ENCODE measurements around the gene PDE4D.

The PDE4D gene

DNA sequence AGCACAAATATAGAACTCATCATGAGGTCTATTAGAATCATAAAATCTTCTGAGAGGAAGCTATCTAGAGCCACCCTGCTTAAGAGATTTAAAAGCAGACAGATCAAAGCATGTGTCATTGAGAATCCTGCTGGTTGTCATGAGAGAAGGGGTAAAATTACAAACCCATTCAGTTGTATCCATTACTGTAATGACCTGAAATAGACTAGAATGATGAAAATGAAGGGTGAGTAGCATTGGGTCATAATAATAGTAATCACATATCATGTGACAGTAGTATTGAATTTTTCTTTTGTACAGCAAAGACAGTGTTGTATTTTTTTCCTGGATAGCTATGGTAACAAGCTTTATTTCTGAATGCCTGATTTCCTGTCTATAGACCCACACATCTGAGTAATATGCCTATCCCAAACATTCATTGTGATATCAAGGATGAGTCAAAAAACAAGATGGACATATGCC, 149.0 kb downstream of the PDE4D start:
- DNase-seq (ENCODE audit: low read depth in 2 of 2), result no peak

GRCh38 chr5:59741599-59741998, 151.9 kb downstream of the PDE4D start:
- no peak for DNase-seq (ENCODE audit: low read depth in 2 of 2)

DNA sequence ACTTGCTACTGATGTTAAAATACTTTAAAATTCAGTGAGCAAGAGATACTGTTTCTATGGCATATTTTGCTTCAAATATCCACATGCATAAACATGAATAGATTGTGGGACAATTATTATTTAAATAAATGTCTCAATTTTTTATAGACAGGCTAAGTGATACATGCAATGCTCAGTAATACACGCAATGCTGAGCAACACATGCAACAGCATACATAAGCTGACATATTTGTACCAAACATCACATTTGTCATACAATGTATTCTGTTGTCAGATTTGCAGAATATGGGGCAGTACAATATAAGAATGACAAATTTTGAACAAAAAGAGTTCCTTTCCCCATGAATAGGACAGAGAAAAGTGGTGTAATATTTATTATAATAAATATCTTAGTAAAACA, 155.5 kb downstream of the PDE4D start:
- DNase-seq (ENCODE audit: low read depth in 2 of 2), result no peak

GRCh38 chr5:59732806-59733205, 160.7 kb downstream of the PDE4D start:
- DNase-seq (ENCODE audit: low read depth in 2 of 2), result no peak

- no peak for DNase-seq (ENCODE audit: low read depth in 2 of 2)
Observed at GRCh38 chr5:59732301-59732700, 161.2 kb downstream of the PDE4D start.

DNA sequence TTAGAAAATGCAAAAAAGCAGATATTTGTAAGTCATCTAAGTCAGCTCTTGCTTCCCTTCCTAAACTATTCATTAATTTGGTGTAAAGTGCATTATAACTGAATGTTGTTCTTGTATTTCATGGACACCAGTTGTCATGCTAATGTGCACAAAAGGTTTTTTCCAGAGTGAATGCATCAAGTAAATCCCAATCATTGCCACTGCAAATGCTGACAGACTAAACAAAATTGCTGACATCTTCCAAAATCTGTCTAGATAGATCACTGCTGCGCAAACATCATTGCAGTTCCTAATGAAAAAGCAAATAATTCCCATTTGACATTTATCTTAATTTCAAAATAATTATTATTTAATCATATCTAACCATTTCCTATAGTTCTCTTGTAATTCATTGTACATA, 161.7 kb downstream of the PDE4D start:
- no peak for DNase-seq (ENCODE audit: low read depth in 2 of 2)

DNA sequence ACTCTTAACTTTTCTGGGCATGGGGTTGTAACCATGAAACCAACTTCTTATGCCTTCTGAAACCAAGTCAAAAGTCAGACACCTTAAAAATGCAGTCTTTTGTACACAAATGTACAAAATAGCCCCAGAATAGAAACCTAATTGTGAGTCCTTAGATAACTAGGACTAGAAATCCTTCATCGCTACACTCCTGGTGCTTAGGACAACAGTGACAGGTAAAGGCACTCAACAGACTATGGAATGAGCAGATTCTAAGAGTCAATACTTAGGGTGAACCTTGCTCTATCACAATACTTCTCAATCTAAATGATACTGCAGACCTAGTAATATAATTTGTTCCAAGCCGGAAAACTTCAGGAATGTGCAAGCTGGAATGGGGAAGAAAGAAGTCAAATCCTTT, 163.7 kb downstream of the PDE4D start:
- no peak for DNase-seq (ENCODE audit: low read depth in 2 of 2)

DNA sequence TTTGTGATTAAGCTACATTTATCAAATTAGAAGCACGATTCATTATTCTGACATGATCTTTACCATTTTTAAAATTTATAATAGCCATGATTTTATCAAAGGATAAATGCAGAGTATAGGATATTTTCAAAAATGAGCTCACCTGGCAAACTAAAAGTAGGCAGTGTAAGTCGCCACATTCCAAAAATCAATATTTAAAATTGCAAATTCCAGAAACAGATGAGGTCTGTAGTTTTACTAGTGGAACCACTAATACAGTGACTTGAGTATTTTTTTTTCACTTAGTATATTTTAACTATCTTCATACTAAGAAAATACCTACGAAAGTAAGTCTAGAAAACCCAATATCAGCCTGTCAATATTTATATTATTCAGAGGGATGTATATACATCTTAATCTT, 164.2 kb downstream of the PDE4D start:
- no peak for DNase-seq (ENCODE audit: low read depth in 2 of 2)

GRCh38 chr5:59728356-59728755, 165.2 kb downstream of the PDE4D start:
- no peak for DNase-seq (ENCODE audit: low read depth in 2 of 2)

- DNase-seq (ENCODE audit: low read depth in 2 of 2), result no peak
Observed at GRCh38 chr5:59727186-59727585, 166.3 kb downstream of the PDE4D start.

DNA sequence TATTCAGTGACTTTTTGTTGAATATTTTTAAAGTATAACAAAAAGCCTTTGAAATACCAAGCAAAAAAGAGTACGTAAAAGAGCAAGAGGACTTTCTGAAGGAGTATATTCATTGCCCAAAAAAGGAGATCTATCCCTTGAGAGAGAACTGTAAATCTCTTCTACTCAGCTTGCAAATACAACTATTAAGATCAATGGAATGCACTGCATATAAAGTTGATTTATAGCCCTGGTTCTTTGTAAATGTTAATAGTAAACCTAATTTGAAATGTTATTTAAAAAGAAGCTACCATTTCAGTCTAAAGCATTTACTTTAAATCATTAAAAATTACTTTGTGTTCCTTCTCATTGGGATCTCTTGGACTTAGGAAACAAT, 168.1 kb downstream of the PDE4D start:
- no peak for DNase-seq (ENCODE audit: low read depth in 2 of 2)

DNA sequence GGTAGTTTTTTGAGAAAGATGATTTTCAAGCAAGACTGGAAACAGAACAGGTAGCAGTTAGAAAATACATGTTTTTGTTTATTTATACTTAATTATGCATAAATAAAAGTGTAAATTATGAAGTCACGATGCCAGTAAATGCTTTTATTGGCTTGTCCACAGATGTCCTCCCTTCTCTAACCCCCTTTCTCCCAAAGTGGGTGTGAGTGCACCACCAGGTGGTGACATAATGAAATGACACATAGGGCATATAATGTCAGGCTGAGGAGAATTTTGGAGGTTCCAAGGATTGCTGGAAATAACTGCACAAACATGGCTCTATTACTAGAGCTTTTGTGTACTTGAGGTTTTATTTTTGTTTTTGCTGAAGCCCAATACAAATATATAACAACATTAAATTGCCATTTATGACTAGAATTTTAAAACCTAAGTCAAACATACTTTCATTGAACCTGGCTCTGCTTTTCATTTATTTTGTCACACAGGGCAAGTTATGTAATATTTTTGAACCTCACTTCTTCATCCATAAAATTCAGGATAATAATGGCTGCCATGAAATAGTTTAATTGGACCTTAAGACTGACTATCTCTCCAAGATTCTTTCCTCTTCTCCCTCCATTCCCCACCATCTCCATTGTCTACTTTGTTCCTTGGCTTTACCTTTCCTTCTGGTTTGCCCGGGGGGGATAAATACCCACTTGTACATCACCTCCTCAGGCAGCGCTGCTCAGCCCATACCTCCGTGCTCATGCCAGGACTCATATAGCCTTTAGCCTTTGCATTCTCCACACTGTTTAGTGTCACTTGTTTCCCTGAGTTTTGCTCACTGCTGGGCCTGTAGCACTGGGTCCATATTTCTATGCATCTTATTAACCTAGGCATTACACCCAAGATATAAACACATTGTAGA, 168.8 kb downstream of the PDE4D start:
- no peak for DNase-seq (ENCODE audit: low read depth in 2 of 2)

GRCh38 chr5:59722874-59723273, 170.7 kb downstream of the PDE4D start:
- DNase-seq (ENCODE audit: low read depth in 2 of 2), result no peak

DNA sequence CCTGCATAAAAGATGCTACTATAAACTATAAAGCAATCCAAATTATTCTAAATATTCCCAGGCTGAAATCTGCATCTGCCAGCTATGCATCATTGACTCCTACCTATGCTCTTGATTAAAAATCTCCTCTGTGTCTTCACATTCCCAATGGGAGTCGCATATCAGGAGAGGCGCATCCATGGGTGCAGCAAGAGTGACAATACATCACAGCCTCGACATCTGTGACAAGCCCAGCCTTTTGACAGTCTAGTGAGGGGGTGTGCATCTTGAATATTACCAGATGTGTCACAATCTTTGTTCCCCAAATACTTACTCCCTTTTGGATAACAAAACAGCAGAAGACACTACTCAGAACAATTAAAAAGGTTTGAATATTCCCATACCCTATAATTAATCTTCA, 171.8 kb downstream of the PDE4D start:
- DNase-seq (ENCODE audit: low read depth in 2 of 2), result no peak

- DNase-seq (ENCODE audit: low read depth in 2 of 2), result no peak
Observed at GRCh38 chr5:59720063-59720462, 173.5 kb downstream of the PDE4D start.

GRCh38 chr5:59716966-59717500, 176.5 kb downstream of the PDE4D start:
- no peak for DNase-seq (ENCODE audit: low read depth in 2 of 2)

GRCh38 chr5:59716029-59716428, 177.5 kb downstream of the PDE4D start:
- no peak for DNase-seq (ENCODE audit: low read depth in 2 of 2)

DNA sequence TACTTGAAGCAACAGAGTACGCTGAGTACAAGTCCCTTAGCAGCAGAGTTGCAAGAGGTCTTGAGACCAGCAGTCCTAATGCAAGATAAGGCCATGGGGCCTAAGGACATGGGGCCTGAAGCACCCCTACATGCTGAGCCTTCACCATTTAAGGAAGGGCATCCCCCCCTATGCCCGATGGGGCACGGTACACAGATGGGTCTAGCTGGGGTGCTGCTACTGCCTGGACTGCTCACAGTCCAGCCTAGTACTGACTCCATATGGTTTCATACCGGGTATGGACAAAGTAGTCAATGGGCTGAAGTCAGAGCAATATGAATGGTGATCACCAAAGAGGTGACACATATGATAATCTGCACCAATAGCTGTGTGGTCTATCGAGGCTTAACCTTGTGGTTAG, 178.3 kb downstream of the PDE4D start:
- DNase-seq (ENCODE audit: low read depth in 2 of 2), result no peak

- DNase-seq (ENCODE audit: low read depth in 2 of 2), result no peak
Observed at GRCh38 chr5:59713498-59713844, 180.1 kb downstream of the PDE4D start.

- no peak for DNase-seq (ENCODE audit: low read depth in 2 of 2)
Observed at GRCh38 chr5:59712836-59713497, 180.6 kb downstream of the PDE4D start.

- no peak for DNase-seq (ENCODE audit: low read depth in 2 of 2)
Observed at GRCh38 chr5:59711310-59711709, 182.2 kb downstream of the PDE4D start.

- no peak for DNase-seq (ENCODE audit: low read depth in 2 of 2)
Observed at GRCh38 chr5:59709846-59710245, 183.7 kb downstream of the PDE4D start.

GRCh38 chr5:59709346-59709821, 184.1 kb downstream of the PDE4D start:
- DNase-seq (ENCODE audit: low read depth in 2 of 2), result no peak

Measured in stimulated activated CD8-positive, alpha-beta memory T cell treated with anti-CD3 and anti-CD28 coated beads, Interleukin-2, amount 100 ng/mL, for 1 hour (primary cell).